IMR-90 (cell line): ENCODE results near the gene METTL14. TPM values are rescaled to one million over a fixed set of nuclear protein-coding genes. Genes with fewer than 3 reads are reported as not detected.
A peak's percentile ranks its signal among the peaks of the same experiment; 100 is the strongest.

Experiments used
- ATAC-seq: fragments of 200-7000 bp; cut with Tn5 transposase; 2 replicates; pipeline ENCODE4 v1.9.1; 2020; ENCODE audit warnings: low read depth, mild to moderate bottlenecking, moderate library complexity
- BruUV-seq: library from RNA; stranded (reverse); fragments of 400-500 nt; replicated peaks from 2 replicates; lab custom pipeline; 2021; lab: Mats Ljungman, UMichigan
- CTCF ChIA-PET: fragments of 300-600 bp; formaldehyde crosslinking; extraction: SDS; loops from one replicate; lab custom pipeline; 2021; ENCODE audit warnings: antibody characterized with exemption; lab: Yijun Ruan, JAX
- POLR2A ChIA-PET: fragments of 300-600 bp; sonication (Branson Sonifier 250); formaldehyde crosslinking; loops from one replicate; lab custom pipeline; 2022; ENCODE audit warnings: antibody characterized with exemption; ENCODE audit not compliant: unreplicated experiment; lab: Charles Lee
- DNase-seq: peaks from one replicate; pipeline ENCODE4 v3.0.0; 2013
- H2AFZ ChIP-seq: replicated peaks from 2 replicates; pipeline ENCODE3; 2013; ENCODE audit warnings: low read length, mild to moderate bottlenecking; ENCODE audit not compliant: poor library complexity
- H2AK5ac ChIP-seq: 2 replicates; pipeline ENCODE4 v1.6.1; 2013; ENCODE audit warnings: low read depth, low read length, inconsistent platforms
- H2AK9ac ChIP-seq: replicated peaks from 2 replicates; pipeline ENCODE3; 2013; ENCODE audit warnings: mild to moderate bottlenecking, low read depth, low read length, moderate library complexity; ENCODE audit not compliant: poor library complexity
- H2BK120ac ChIP-seq: 2 replicates; pipeline ENCODE4 v1.6.1; 2013; ENCODE audit warnings: low read depth, low read length, inconsistent platforms
- H2BK15ac ChIP-seq: 3 replicates; pipeline ENCODE4 v1.6.1; 2013; ENCODE audit warnings: low read depth, low read length, inconsistent platforms
- H2BK20ac ChIP-seq: 2 replicates; pipeline ENCODE4 v1.6.1; 2013; ENCODE audit warnings: low read depth, mild to moderate bottlenecking, inconsistent platforms, low read length, moderate library complexity
- H2BK5ac ChIP-seq: 2 replicates; pipeline ENCODE4 v1.6.1; 2013; ENCODE audit warnings: mild to moderate bottlenecking, low read depth, low read length, inconsistent platforms; ENCODE audit not compliant: poor library complexity, severe bottlenecking
- H3K14ac ChIP-seq: replicated peaks from 2 replicates; pipeline ENCODE4 v1.6.1; 2013; ENCODE audit warnings: low read depth, low read length, inconsistent platforms
- H3K18ac ChIP-seq: 2 replicates; pipeline ENCODE4 v1.6.1; 2013; ENCODE audit warnings: low read depth, low read length, control low read depth
- H3K23ac ChIP-seq: 2 replicates; pipeline ENCODE4 v1.6.1; 2013; ENCODE audit warnings: low read depth, low read length, inconsistent platforms
- H3K27ac ChIP-seq: 2 replicates; pipeline ENCODE4 v1.5.1; 2013; ENCODE audit warnings: mild to moderate bottlenecking, control low read depth, low read length; ENCODE audit not compliant: insufficient read depth
- H3K27me3 ChIP-seq: 2 replicates; pipeline ENCODE4 v1.6.1; 2013; ENCODE audit warnings: low read length; ENCODE audit not compliant: control insufficient read depth, insufficient read depth
- H3K36me3 ChIP-seq: 2 replicates; pipeline ENCODE4 v1.6.1; 2013; ENCODE audit warnings: low read length, mixed read lengths; ENCODE audit not compliant: control insufficient read depth, insufficient read depth
- H3K4ac ChIP-seq: 2 replicates; pipeline ENCODE4 v1.6.1; 2013; ENCODE audit warnings: low read depth, low read length, inconsistent platforms
- H3K4me1 ChIP-seq: 2 replicates; pipeline ENCODE4 v1.6.1; 2013; ENCODE audit warnings: low read length, mixed read lengths; ENCODE audit not compliant: control insufficient read depth, insufficient read depth
- H3K4me2 ChIP-seq: 2 replicates; pipeline ENCODE4 v1.6.1; 2013; ENCODE audit warnings: low read depth, mild to moderate bottlenecking, control low read depth, low read length, moderate library complexity
- H3K4me3 ChIP-seq: 2 replicates; pipeline ENCODE4 v1.5.1; 2013; ENCODE audit warnings: low read depth, mild to moderate bottlenecking, control low read depth, low read length, moderate library complexity; ENCODE audit not compliant: insufficient read depth
- H3K56ac ChIP-seq: 2 replicates; pipeline ENCODE4 v1.6.1; 2013; ENCODE audit warnings: low read length, inconsistent platforms; ENCODE audit not compliant: insufficient read depth; ENCODE audit errors: extremely low read depth
- H3K79me1 ChIP-seq, 2 experiments: 2 replicates each; pipeline ENCODE4 v1.6.1; 2013; ENCODE audit warnings: low read length in 2 of 2, inconsistent platforms in 1 of 2, low read depth in 1 of 2
- H3K9ac ChIP-seq: 2 replicates; pipeline ENCODE4 v1.6.1; 2013; ENCODE audit warnings: low read depth, low read length, control low read depth
- H3K9me1 ChIP-seq: 2 replicates; pipeline ENCODE4 v1.6.1; 2013; ENCODE audit warnings: low read length, inconsistent platforms; ENCODE audit not compliant: insufficient read depth
- H3K9me3 ChIP-seq: 2 replicates; pipeline ENCODE4 v1.6.1; 2013; ENCODE audit warnings: low read length; ENCODE audit not compliant: control insufficient read depth, insufficient read depth
- H4K20me1 ChIP-seq: 2 replicates; pipeline ENCODE4 v1.6.1; 2013; ENCODE audit warnings: low read length, inconsistent platforms; ENCODE audit not compliant: insufficient read depth
- H4K5ac ChIP-seq: 2 replicates; pipeline ENCODE4 v1.6.1; 2013; ENCODE audit warnings: mild to moderate bottlenecking, low read depth, low read length, control low read depth
- H4K8ac ChIP-seq, 2 experiments: 2 replicates each; pipeline ENCODE4 v1.6.1; 2013; ENCODE audit warnings: low read depth in 2 of 2, low read length in 2 of 2, control low read depth in 1 of 2, inconsistent platforms in 1 of 2
- H4K91ac ChIP-seq: 2 replicates; pipeline ENCODE4 v1.6.1; 2013; ENCODE audit warnings: low read depth, low read length, inconsistent platforms; ENCODE audit not compliant: insufficient read depth
- BHLHE40 ChIP-seq: fragments of 150-350 bp; IDR thresholded peaks from 2 replicates; pipeline ENCODE4 v1.6.1; 2016; ENCODE audit warnings: mild to moderate bottlenecking, low read depth, low read length
- CEBPB ChIP-seq: IDR thresholded peaks from 2 replicates; pipeline ENCODE4 v1.6.1; 2012; ENCODE audit warnings: low read depth, low read length, improper control_type of control experiment
- CHD1 ChIP-seq: IDR thresholded peaks from 2 replicates; pipeline ENCODE4 v1.6.1; 2012; ENCODE audit warnings: low read depth, low read length, improper control_type of control experiment
- CTCF ChIP-seq: conservative IDR thresholded peaks from 2 replicates; pipeline ENCODE4 v1.5.1; 2012; ENCODE audit warnings: mild to moderate bottlenecking, low read depth, low read length, improper control_type of control experiment
- ELK1 ChIP-seq: fragments of 150-350 bp; IDR thresholded peaks from 2 replicates; pipeline ENCODE4 v1.6.1; 2016; ENCODE audit warnings: low read depth, mild to moderate bottlenecking, low read length, moderate library complexity, borderline replicate concordance
- FOS ChIP-seq: fragments of 150-350 bp; IDR thresholded peaks from 2 replicates; pipeline ENCODE4 v1.6.1; 2016; ENCODE audit warnings: low read depth, low read length
- MAZ ChIP-seq: IDR thresholded peaks from 2 replicates; pipeline ENCODE4 v1.6.1; 2012; ENCODE audit warnings: low read depth, mild to moderate bottlenecking, low read length, improper control_type of control experiment, moderate library complexity, borderline replicate concordance
- MXI1 ChIP-seq: IDR thresholded peaks from 2 replicates; pipeline ENCODE4 v1.6.1; 2012; ENCODE audit warnings: low read depth, mild to moderate bottlenecking, low read length, moderate library complexity, borderline replicate concordance
- POLR2A ChIP-seq: IDR thresholded peaks from 2 replicates; pipeline ENCODE4 v1.6.1; 2012; ENCODE audit warnings: mild to moderate bottlenecking, low read depth, low read length
- RAD21 ChIP-seq: IDR thresholded peaks from 2 replicates; pipeline ENCODE4 v1.6.1; 2012; ENCODE audit warnings: low read length, improper control_type of control experiment
- RCOR1 ChIP-seq: IDR thresholded peaks from 2 replicates; pipeline ENCODE4 v1.6.1; 2012; ENCODE audit warnings: mild to moderate bottlenecking, low read length, improper control_type of control experiment; ENCODE audit not compliant: insufficient replicate concordance
- RFX5 ChIP-seq: IDR thresholded peaks from 2 replicates; pipeline ENCODE4 v1.8.0; 2012; ENCODE audit warnings: low read depth, mild to moderate bottlenecking, low read length, moderate library complexity
- SMC3 ChIP-seq: fragments of 150-350 bp; IDR thresholded peaks from 2 replicates; pipeline ENCODE4 v1.6.1; 2016; ENCODE audit warnings: low read depth, mild to moderate bottlenecking, antibody characterized with exemption, low read length, moderate library complexity
- USF2 ChIP-seq: fragments of 150-350 bp; IDR thresholded peaks from 2 replicates; pipeline ENCODE4 v1.6.1; 2017; ENCODE audit warnings: mild to moderate bottlenecking, antibody characterized with exemption, low read length, low read depth
- WGBS, 2 experiments: methylation state at CpG; one replicate each; pipeline versions ENCODE4 v1.1.5 to v1.1.7; 2013; ENCODE audit warnings: missing lambda C conversion rate in 2 of 2; ENCODE audit not compliant: insufficient read length in 1 of 2; ENCODE audit errors: extremely low coverage in 2 of 2; 5-methylcytosine and 5-hydroxymethylcytosine counted together
- dilution Hi-C: fragments of 300-500 bp; cut with HindIII; formaldehyde crosslinking; loops from one replicate; pipeline ENCODE4 v1.14.3; 2018; ENCODE audit warnings: low sequenced_read_pairs; ENCODE audit not compliant: unreplicated experiment
- in situ Hi-C: fragments of 300-500 bp; cut with MboI; formaldehyde crosslinking; loops from 3 replicates; pipeline ENCODE4 v1.14.3; 2019; ENCODE audit warnings: low sequenced_read_pairs, inconsistent platforms, mixed read lengths
- intact Hi-C: fragments of 100-400 bp; cut with micrococcal nuclease; formaldehyde crosslinking; loops from 2 replicates; pipeline ENCODE4 v1.10.0; 2022
- polyA plus RNA-seq, 3 experiments: library from polyadenylated mRNA; depleted of rRNA; stranded (reverse); fragments of >200 nt; gene quantifications; 2 replicates each; pipeline ENCODE4 v1.2.3, GENCODE V29; 2012; ENCODE audit warnings: low replicate concordance in 1 of 3
- total RNA-seq: library from RNA; depleted of rRNA; stranded (reverse); fragments of >200 nt; gene quantifications from 2 replicates; pipeline ENCODE4 v1.2.3, GENCODE V29; 2012

The METTL14 gene
- total and polyA plus RNA-seq, 2 of the 4 experiments (the other 2 are of a cell fraction) = 5.0 to 9.3 TPM

- Histone ChIP-seq H3K27me3 (no peaks in the 10 kb centered on the region), H4K91ac (no peak overlapping the region), H2BK15ac (no peak overlapping the region), H4K8ac (no peak overlapping the region), H3K79me1 (peaks cover 24 to 57% of the 10 kb centered on the region in 2 experiments), H3K4me3 (no peak overlapping the region), H3K18ac (no peak overlapping the region), H2BK20ac (no peak overlapping the region), H2AFZ (no peak overlapping the region), H2BK120ac (no peak overlapping the region), H2AK9ac (no peak overlapping the region), H3K4me2 (no peak overlapping the region), H2BK5ac (no peak overlapping the region), H3K23ac (peak overlapping the region; percentile 49; the same call in 1 of the 2 replicates), H3K9ac (no peak overlapping the region), H4K5ac (no peak overlapping the region), H3K36me3 (peaks cover 49% of the 10 kb centered on the region), H3K27ac (no peak overlapping the region), H4K20me1 (peaks cover 22% of the 10 kb centered on the region; the same call in 1 of the 2 replicates), H3K4ac (no peak overlapping the region), H3K56ac (no peak overlapping the region), H2AK5ac (no peak overlapping the region), H3K9me3 (no peaks in the 10 kb centered on the region), H3K14ac (no peak overlapping the region), H3K9me1 (peaks cover 6% of the 10 kb centered on the region; the same call in 1 of the 2 replicates), H3K4me1 (peaks cover 9% of the 10 kb centered on the region)
- intact Hi-C loops = no loop called here
- TF ChIP-seq POLR2A (no peak), ELK1 (no peak), CEBPB (no peak), BHLHE40 (no peak), MXI1 (no peak), FOS (no peak), MAZ (no peak), RFX5 (no peak), CHD1 (no peak), SMC3 (no peak), RCOR1 (no peak), RAD21 (no peak), USF2 (no peak), CTCF (no peak)
- ATAC-seq = no peak
- no peak for DNase-seq
- ChIA-PET POLR2A (no interaction called here), CTCF (interaction anchor here (0.5 kb wide), 1 partner anchor 16 kb away, joined by 3 read pairs; no protein-coding TSS in a partner anchor)
- dilution Hi-C loops = no loop called here
- WGBS, 2 experiments = no CpG with 5 or more reads among the region's 2 CpGs
- BruUV-seq = no TSS peak
- in situ Hi-C loops = loop anchor here (10.0 kb wide), 1 partner anchor 228 kb away; no protein-coding TSS in a partner anchor
Measured at GRCh38 chr4:118746251-118746919, 61.2 kb downstream of the METTL14 start.
